AG08395 (cell line): ENCODE measurements around the gene PHLDA3.

Source experiments
- DNase-seq: peaks from one replicate; pipeline ENCODE4 v3.0.0; 2012; ENCODE audit warnings: mixed read lengths, low spot score

The PHLDA3 gene

DNA sequence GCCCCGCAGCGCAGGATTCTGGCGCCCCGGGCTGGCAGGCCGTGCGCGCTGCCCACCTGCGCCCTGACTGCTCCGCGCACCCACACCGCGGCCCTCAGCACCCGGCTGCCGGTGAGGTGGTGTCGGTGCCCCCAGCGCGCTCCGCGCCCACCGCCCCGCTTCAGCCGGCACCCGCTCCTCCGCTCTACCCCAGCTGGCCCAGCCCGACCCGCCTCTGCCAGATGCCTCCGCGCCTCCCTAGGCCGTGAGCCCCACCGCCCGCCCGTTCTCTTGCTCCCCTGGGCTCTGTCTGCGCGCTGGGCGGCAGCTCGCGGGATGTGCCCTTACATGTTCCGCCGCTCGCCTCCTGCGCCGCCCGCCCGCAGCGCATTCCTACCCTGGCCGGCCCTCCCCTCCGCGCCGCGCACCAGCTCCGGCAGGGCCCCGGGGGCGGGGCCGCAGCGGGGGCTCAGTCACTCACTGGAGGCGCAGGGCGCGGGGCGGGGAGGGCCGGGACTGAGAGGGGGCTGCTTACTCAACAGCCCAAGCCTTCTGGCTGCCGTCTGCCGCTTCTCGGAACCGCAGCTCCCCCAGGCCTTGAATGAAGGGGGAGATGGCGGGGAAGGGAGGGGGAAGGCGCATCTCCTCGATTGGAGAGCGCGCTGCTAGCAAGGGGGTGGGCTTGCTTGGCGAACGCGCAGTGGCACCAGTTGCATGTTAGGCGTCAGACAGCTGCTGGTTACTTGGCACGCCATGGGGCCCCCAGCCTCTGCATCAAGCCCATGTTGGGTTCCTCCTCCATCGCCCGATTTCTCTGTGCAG lies at the start of gene PHLDA3:
Gene PHLDA3 (minus strand): TSS at position 345 of the 801 bp plus-strand sequence. CDS start 402 bp downstream, outside the sequence.
- peak; percentile 91 for DNase-seq

DNA sequence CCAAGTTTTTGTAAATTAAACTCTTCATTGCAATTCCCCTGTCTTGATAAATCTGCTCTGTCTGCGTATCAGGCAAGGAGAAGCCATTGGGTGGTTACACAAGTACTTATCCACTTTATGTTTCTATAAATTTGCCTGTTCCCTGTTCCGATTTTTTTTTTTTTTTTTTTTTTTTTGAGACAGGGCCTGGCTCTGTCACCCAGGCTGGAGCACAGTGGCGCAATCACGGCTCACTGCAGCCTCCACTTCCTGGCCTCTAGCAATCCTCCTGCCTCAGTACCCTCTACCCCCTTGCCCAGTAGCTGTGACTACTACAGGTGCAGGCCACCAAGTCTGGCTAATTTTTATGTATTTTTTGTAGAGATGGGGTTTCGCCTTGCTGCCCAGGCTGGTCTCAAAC lies 49.1 kb upstream of the PHLDA3 start:
- no peak for DNase-seq

GRCh38 chr1:201517631-201518030 lies 48.6 kb upstream of the PHLDA3 start:
- DNase-seq, result no peak

- DNase-seq, result no peak
These were observed 47.6 kb upstream of the PHLDA3 start for GRCh38 chr1:201516511-201517127.

GRCh38 chr1:201515895-201516294 lies 46.9 kb upstream of the PHLDA3 start:
- DNase-seq, result no peak

GRCh38 chr1:201515062-201515750 lies 46.2 kb upstream of the PHLDA3 start:
- DNase-seq, result no peak

DNA sequence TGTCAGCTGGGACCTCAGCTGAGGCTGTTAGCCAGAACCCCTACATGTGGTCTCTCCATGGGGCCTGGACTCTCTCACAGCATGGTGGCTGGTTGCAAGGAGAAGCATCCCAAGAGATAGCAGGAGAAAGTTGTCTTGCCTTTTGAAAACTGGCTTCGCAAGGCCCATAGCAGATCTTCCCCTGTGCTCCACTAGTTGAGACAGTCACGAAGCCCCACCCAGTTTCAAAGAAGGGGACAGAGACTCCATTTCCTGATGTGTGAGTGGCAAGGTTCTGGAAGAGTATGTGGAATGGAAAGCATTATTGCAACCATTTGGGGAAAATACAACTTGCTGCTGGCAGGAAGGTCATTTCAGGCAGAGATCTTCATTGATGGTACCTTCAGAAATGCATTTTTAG lies 45.5 kb upstream of the PHLDA3 start:
- no peak for DNase-seq

DNA sequence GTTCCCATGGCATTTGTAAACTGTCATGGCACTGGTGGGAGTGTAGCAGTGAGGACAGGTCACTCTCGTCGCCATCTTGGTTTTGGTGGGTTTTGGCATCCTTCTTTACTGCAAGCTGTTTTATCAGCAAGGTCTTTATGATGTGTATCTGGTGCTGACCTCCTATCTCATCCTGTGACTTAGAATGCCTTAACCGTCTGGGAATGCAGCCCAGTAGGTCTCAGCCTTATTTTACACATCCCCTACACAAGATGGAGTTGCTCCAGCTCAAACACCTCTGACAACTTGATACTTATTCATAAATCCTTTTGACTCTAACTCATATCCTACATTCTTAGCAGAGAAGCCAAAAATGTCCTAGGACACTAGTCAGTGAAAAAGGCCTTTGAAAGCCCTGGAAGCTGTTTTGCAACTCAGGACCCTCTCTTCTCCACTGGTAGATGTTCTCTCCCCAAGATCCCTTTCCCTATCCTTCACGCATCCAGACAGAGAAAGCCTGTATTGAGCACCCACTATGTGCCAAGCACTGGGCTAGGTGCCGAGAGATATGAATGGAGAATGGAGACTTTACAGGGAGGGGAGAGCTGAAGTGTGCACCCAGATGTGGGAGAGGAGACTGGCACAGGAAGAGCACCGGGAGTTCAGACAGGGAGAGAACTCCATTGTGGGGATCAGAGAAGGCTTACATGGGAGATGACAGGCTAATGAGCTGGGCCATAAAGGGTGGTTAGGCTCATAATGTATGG lies 44.7 kb upstream of the PHLDA3 start:
- DNase-seq, result no peak

GRCh38 chr1:201511941-201512539 lies 43.1 kb upstream of the PHLDA3 start:
- peak; percentile 34 for DNase-seq

DNA sequence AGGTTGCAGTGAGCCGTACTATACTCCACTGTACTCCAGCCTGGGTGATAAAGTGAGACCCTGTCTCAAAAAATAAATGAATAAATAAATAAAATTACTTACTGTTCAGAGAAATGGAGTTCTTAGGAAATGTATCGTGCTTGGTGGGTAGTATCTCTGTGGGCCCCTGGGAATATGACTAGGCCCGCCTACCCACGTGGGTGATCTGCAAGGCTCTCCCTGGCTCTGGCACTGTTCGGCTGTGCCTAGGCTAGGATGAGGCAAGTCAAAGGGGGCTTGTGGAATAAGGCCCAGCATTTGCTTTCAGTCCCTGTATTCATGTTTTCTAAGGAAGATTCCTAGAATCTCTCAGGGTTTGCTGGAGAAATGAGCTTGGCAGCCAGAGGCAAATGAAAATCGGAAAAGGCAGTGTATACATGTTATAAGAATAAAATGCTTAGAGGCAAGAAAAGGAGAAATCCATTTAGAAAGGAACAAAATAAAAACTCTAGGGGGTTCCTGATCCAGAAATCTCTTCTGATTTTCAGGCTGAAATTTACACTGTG lies 42.5 kb upstream of the PHLDA3 start:
- DNase-seq, result no peak

GRCh38 chr1:201510734-201511133 lies 41.7 kb upstream of the PHLDA3 start:
- DNase-seq, result no peak

- DNase-seq, result no peak
These were observed 40.8 kb upstream of the PHLDA3 start for GRCh38 chr1:201509601-201510374.

- peak; percentile 30 for DNase-seq
These were observed 39.8 kb upstream of the PHLDA3 start for GRCh38 chr1:201508809-201509208.

GRCh38 chr1:201507360-201507675 lies 38.3 kb upstream of the PHLDA3 start:
- DNase-seq, result no peak

GRCh38 chr1:201506557-201507359 lies 37.8 kb upstream of the PHLDA3 start, which contains the start of gene CSRP1:
TSS of gene CSRP1 (minus strand) at chr1:201507123. CDS start at chr1:201496303, 10,820 bp downstream.
- DNase-seq, result peak; percentile 94

GRCh38 chr1:201506092-201506491 lies 37.1 kb upstream of the PHLDA3 start:
- DNase-seq, result no peak

DNA sequence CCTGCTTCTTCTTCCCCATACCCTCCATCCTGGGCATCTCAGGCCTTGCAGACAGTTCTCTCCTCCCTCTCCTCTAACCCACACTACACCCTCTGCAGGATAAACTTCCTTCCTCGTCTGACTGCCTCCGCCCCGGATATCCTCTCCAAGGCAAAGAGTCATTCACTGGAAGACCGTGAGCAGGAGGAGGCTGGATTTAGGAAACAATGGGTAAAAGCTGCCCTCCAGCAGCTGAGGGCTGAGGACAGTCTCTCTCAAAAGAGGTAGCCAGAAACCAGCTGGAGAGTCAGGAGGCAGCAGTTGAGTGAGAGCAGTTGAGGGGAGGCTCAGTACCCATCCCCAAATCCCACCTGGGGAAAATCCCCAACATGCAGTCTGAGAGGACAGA lies 36.5 kb upstream of the PHLDA3 start:
- peak; percentile 42 for DNase-seq

- DNase-seq, result no peak
These were observed 36.0 kb upstream of the PHLDA3 start for GRCh38 chr1:201504799-201505502.

- DNase-seq, result no peak
These were observed 35.2 kb upstream of the PHLDA3 start for GRCh38 chr1:201504179-201504631.
